NOMO-1 treated with DMSO at 0.1 percent for 48 hours (cell line): ENCODE results near the gene NMNAT3.
A peak's percentile ranks its signal among the peaks of the same experiment; 100 is the strongest.

Experiments
- DNase-seq: peaks from one replicate; lab custom pipeline; 2025; ENCODE audit not compliant: unreplicated experiment; lab: John Stamatoyannopoulos, UW

Gene NMNAT3

DNA sequence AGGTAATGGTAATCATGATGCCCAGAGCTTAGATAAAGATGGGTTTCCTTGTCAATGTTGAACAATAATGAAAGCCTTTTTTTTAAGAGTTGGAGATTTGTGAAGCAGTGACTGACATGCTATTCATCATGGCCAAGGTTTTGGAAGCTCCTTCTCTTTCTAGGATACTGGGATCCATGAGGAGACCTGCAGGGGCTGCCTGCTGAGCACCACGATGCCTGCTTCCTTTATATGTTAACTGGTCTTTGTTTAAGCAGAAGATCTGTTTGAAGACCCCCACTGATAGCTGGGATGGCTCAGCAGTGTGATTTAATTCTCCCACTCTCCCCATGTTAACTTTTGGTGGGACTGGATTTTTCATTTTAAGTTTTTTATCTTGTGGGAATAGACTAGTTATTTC lies 154.1 kb downstream of the NMNAT3 start:
- DNase-seq: no peak

DNA sequence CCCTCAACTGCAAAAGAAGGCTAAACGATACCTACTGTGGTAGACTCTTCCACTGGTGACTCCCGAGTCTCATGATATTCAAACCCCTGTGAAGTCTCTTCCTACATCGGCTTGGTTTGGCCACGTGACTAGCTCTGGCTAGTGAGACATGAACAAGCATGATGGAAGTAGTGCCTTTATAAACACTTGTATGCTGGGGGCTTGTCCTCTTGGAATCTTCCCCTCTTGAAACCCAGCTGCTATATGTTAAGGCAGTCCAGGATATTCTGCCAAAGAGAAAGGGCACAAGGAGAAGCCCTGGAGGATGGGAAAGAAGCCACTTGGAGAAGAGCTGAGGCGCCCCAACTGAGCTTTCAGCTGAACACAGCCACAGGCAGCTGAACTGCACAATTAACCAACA lies 154.6 kb downstream of the NMNAT3 start:
- DNase-seq: no peak

DNA sequence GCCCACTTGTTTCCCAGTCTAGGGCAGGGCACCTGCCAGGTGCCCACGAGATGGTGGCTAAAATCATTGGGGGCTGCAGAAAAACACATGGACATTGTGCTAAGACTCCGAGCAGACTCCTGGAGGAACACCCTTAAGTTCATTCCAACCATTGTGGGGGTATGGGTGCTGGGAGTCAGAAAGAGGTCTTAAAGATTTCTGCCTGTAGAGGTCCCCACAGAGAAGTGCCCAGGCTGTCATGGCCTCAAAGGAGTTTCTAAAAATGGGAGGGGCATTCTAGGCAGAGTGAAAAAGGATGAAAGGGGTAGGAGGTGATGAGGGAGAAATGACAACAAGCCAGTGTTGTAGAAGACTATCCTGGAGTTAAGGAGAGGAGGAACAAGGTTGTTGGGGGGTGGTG lies 155.4 kb downstream of the NMNAT3 start:
- no peak for DNase-seq

DNA sequence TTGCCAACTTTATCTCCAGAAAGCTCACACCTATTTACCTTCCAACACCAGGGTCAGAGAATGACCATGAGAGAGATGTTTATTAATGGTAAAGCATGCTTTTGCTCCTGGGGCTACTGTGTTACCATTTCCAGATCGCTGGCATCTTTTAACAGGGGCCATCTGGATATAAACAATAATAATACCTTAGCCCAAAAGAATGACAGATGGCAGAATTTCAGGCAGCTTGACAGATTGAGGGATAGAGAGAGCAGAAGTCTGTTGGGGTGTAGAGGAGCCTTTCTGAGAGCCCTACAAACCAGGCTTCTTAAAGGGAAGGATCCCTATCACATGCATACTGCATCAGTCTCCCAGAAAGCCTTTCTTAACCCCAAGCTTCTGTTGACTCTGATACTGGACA lies 156.0 kb downstream of the NMNAT3 start:
- DNase-seq: no peak

DNA sequence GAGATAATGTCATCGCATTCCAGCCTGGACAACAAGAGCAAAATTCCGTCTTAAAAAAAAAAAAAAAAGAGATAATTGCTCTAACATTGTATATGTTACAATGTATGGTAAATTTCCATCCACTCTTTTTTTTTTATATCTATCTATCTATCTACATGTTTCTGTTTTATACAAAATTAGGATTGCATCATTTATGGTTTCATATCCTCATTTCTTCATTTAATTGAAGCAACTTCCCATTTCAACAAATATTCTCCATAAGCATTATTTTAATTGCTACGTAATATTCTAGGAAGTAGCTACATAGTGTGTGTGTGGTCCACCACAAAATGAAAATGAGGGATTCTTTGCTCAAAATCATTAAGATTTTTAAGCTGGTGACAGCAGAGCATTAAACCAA lies 156.6 kb downstream of the NMNAT3 start:
- DNase-seq: peak; percentile 84

DNA sequence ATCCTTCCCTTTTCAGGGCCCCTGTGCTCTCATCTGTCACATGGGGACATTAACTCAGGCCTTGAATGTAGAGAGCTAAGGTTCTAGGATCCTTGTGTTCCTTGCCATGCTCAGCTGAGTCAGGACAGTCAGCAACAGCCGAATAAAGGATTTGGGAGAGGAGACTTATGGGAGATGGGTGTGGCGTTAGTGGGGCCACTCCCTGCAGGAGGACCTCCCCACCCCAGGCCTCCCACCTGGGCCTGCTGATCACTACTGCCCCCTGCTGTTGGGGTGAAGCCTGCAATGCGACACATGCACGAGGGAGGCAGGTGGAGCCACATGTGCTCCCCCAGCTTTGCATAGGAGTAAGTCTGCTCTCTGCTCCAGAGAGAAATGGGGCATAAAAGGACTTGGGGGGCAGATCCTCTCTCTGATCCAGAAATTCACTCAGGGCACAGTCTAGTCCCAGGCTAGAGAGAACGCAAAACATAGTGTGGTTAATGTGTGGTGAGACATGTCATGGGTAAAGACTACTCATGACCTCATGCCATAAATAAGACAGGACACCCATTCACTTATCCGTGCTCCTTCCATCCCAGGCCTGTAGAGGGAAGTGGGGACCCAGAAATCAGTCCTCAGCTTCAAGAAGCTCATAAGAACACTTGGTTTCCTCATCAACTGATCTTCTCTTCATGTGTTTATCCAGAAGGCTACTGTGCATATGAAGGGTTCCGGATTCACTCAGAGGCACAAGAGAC lies 157.6 kb downstream of the NMNAT3 start:
- DNase-seq: peak; percentile 75

DNA sequence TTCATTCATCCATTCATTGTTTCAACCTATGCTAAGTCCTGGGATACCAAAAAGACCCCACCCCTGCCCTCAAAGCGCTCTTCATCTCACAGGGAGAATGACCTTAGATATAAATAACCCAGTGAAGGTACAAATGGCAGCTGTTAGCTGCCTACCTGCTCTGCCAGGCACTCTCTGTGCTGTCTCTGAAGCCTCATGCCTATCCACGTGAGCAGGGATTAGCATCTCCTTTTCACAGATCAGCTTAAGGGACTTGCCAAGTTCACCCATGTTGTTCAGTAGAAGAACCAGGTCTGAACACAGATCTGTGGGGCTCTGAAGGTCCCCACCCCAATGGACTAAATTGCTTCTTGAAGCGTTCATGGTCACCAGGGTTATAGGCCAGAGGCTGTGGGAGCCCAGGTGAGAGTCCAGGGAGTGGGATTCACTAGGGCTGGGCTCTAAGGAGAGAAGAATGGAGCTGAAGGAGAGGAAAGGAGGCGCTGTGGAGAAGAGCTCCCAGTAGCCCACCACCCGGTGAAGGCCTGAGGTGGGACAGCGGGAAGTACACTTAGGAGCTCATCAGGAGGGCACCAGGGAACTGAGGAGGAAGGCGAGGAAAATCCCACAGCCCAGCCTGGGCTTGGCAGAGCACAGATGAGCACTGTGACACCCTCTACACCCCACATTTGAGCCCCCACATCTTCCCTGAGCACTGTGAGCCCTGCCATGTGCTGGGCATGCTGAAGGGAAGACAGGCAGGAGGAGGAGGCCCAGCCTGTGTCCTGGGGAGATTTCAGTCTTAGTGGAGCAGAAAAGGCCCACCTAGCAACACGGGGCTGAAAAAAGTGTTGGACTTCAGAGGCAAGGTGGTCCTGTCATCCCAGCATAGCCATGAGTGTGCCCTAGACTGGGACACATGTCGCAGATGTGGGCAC lies 158.6 kb downstream of the NMNAT3 start:
- DNase-seq: no peak

DNA sequence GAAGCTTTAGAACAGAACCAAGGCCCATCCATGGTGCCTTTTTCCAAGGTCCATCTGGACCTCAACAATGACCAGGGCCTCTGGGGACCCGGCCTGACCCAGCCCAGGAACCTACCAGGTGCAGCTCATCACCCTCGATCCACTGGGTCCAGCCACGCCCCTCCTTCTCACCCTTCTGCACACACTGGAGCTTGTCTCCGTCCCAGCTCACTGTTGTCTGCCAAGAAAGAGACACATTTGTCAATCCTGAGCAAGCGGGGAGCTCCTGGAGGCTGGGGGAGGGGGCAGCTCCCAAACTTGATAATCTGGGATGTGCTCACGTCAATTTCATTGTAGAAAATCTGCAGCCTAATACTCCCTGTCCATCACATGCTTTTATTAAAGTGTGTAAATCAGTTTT lies 159.5 kb downstream of the NMNAT3 start:
- no peak for DNase-seq

DNA sequence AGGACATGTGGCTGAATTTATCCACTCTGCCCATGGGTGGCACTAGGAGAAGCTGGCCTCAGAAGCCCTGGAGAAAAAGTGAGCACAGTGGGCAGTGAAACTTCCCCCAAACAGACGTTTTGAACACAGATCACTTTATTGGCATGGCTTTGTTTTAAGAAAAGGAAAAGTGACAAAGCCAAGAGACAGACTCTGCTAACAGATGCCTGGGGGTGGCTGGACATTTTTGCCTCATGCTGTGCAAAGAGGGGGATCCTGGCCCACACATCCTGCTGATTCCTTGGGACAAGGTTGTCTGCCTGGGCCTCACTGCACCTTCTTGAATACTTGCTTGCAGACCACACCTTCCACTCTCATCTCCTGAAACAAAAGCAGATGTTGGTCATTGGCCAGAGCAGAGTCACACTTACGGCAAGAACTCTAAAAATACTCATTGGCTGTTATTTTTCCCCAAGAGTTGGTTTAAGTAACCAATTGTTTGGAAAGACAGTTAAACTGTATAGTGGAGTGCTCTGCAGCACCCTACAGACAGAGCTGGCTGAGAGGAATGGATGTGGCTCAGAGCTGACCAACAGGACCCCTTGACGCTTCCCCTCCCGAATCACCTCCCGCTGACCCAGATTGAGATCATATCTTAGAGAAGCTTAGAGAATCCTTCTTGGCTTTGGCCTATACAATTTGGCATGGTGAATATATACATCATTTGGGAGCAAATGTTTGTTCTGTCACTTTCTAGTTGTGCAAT lies 160.3 kb downstream of the NMNAT3 start:
- DNase-seq: no peak

DNA sequence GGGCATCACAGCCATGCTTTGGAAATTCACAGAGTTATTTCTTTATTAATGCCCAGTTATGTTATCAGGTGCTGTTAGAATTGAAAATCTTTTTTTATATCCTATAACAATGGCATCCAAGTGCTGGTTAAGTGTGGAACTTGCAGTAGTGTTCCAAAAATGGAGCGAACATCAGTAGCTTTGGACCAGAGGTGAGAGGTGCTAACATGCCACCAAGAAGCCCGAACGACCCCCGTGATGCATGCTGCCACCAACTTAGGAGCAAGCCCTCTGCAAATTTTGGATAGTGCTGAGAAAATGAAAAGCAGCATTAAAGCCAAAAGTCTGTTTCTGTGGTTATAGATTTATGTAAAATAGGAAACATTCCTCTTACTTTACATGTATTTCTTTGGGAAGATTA lies 163.0 kb downstream of the NMNAT3 start:
- DNase-seq: no peak
